ENCODE data around the gene EPHA6.

Gene EPHA6

DNA sequence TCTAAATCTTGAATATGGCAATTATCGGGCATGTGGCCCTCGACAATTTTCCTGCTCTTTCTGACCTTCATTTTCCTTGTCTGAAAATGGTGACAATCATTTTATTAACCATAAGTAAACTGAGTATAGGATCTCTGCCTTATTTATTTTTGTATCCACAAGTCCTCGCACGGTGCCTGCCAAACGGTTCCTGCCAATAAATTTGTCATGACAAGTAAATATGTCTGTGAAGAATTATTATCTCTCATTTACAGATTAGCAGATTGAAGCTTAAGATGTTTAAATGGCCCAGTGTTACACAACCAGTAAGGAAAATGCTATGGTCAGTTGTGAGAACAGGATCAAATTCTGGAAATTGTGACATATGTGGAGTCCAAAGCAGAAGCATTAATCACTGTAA is 884.3 kb downstream of the EPHA6 start:
- no peak for DNase-seq (ENCODE audit: low read depth in 2 of 2)

GRCh38 chr3:97699889-97700288 is 885.5 kb downstream of the EPHA6 start:
- no peak for DNase-seq (ENCODE audit: low read depth in 2 of 2)

GRCh38 chr3:97705764-97706163 is 891.4 kb downstream of the EPHA6 start:
- no peak for DNase-seq (ENCODE audit: low read depth in 2 of 2)

- DNase-seq (ENCODE audit: low read depth in 2 of 2): no peak
These were observed 891.8 kb downstream of the EPHA6 start for GRCh38 chr3:97706226-97706625.

DNA sequence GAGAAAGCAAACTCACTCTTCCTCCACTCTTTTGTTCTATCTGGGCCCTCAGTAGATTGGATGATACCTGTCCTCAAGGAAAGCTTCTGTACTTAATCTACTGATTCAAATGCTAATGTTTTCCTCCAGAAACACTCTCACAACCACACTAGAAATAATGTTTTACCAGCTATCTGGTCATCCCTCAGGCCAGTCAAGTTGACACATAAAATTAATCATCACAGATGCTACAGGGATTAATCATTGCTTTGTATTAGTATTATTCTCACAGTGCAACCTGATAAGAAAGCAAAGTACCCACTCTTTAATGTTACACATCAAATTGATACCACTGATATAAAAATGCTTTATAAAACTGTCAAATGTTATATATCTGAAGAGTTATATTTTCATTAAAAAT is 897.3 kb downstream of the EPHA6 start:
- DNase-seq (ENCODE audit: low read depth in 2 of 2): no peak

DNA sequence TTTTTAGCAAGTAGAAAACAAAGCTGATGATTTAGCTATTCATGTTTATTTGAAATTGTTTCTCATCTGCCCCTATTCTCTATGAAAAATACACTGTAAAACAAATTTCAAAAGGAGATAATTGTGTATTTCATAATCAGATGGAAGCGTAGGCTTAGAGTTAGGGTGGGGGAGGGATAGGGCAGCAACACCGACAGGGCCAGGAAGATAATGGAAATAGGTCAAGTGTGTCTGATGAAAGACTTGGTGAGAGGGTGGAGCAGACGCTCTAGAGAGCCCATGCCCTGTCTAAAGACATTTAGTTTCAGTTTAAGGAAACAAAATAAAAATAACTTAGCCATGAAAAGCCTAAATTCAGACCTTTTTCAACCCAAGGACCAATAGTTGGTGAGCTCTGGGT is 898.5 kb downstream of the EPHA6 start:
- DNase-seq (ENCODE audit: low read depth in 2 of 2): no peak

DNA sequence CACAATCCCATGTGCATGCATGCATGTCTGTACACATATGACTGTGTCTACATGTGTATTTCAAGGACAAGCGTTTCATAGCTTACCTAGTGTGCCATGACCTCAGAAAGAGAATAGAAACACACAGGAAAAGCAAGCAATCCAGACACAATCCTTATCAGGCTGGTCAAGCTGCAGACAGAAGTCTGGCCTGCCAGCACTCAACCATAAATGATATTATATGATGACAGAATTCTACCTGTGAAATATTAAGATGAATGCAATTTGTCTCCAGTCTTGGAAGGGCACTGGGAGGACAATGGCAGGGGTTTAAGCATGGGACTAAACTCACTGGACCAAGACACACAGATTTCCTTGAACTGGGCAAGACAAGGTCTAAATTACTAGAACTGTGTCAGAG is 899.2 kb downstream of the EPHA6 start:
- no peak for DNase-seq (ENCODE audit: low read depth in 2 of 2)

GRCh38 chr3:97719156-97719821 is 904.9 kb downstream of the EPHA6 start:
- DNase-seq (ENCODE audit: low read depth in 2 of 2): peak; percentile 26 to 43

- DNase-seq (ENCODE audit: low read depth in 2 of 2): no peak
These were observed 906.0 kb downstream of the EPHA6 start for GRCh38 chr3:97720417-97720816.

- no peak for DNase-seq (ENCODE audit: low read depth in 2 of 2)
These were observed 907.1 kb downstream of the EPHA6 start for GRCh38 chr3:97721446-97721845.

- DNase-seq (ENCODE audit: low read depth in 2 of 2): no peak
These were observed 922.5 kb downstream of the EPHA6 start for GRCh38 chr3:97736928-97737327.

- DNase-seq (ENCODE audit: low read depth in 2 of 2): no peak
These were observed 924.4 kb downstream of the EPHA6 start for GRCh38 chr3:97738761-97739160.

- no peak for DNase-seq (ENCODE audit: low read depth in 2 of 2)
These were observed 927.6 kb downstream of the EPHA6 start for GRCh38 chr3:97742036-97742435.

DNA sequence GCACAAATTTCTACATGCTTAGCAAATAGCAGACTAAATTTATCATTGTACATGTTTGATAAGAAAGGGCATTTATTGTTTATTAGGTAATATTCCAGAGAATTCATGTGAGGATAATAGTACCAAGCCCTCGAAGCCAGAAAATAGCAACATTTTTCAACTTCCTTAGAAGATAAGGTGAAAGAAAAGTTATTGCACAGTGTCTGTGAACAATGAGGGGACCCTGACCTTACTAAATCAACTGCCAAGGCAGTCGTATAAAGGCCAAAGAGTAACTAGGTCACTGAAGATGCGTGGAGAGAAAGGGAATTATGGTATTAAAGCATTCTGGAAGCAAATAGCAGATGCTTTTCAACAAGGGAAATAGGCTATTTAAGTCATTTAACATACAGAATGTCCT is 929.9 kb downstream of the EPHA6 start:
- DNase-seq (ENCODE audit: low read depth in 2 of 2): no peak

DNA sequence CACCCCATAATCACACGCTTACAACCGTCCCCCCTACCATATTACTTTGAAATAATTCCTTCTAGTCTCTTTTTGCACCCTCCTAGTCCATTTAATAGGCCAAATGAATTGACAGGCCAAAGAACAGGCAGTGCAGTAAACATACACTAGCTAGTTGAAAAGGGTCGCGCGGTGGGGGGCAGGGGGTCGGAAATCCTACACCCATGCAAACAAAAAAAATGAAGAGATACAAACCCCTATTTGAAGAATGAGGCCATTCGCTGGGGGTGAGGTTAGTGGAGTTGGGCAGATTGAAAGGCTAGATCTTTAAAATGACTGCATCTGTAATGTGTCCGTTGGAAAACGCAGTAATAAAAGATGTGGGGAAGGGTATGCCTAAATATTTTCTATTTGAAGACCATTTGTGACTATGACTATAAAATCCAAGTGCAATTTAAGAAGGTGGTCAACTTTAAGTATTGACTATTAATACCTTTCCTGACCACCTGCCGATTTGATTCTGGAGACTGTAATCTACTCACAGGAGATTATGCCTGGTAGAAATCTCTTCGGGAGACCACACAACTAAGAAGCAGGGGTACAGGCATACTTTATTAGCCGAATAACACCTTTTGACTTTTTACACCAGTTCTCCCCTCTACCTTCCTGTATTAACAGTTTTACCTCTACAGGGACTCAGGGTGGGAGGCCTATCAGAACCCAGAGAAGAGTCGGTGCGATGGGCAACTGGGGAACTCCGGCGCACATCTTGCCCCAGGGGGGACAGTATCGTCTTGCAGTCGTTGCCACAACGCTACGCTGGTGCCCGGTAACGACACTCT is 949.4 kb downstream of the EPHA6 start:
- no peak for DNase-seq (ENCODE audit: low read depth in 2 of 2)

GRCh38 chr3:97764407-97765238 is 950.2 kb downstream of the EPHA6 start, which contains the start of gene ARL6:
TSS of gene ARL6 (plus strand) at chr3:97764758. CDS start at chr3:97768108, 3,350 bp downstream.
- DNase-seq (ENCODE audit: low read depth in 2 of 2): peak; percentile 56 to 61

GRCh38 chr3:97765336-97765735 is 950.9 kb downstream of the EPHA6 start:
- DNase-seq (ENCODE audit: low read depth in 2 of 2): no peak

DNA sequence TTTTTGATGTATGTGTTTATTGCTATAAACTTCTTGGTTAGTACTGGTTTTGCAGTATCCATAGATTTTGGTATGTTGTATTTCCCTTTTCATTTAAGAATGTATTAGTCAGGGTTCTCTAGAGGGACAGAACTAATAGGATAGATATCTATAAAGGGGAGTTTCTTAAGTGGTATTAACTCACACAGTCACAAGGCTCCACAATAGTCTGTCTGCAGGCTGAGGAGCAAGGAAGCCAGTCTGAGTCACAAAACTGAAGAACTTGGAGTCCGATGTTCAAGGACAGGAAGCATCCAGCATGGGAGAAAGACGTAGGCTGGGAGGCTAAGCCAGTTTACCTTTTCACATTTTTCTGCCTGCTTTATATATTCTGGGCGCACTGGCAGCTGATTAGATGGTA is 958.5 kb downstream of the EPHA6 start:
- no peak for DNase-seq (ENCODE audit: low read depth in 2 of 2)

- no peak for DNase-seq (ENCODE audit: low read depth in 2 of 2)
These were observed 963.8 kb downstream of the EPHA6 start for GRCh38 chr3:97778152-97778551.

DNA sequence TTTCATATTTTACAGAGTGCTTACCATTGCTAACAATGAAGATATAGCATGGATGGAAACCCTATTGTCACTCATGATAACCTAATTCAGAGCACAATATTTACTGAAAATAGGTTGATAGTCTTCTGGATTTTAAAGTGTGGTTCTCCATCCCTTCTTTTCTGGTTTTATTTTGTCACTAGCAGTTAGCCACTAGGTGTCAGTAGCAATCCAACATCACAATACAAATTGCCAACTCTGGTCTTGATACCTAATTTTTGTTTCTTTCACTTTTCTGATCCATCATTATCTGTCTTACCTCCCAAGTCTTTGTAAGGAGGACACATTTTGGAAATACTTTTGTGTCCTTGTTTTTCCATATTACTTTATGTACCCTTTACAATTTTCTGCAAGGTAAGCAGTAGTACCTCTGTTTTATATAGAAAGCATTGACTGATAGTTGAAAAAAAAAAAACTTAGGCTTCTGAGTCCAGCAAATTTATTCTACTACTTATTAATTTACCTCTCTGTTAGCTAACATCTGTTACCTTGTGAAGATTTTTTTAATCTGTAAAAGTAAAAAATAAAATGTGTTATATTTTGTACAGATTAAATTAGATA is 979.1 kb downstream of the EPHA6 start:
- DNase-seq (ENCODE audit: low read depth in 2 of 2): peak in 1 of 2 donors; percentile 8

DNA sequence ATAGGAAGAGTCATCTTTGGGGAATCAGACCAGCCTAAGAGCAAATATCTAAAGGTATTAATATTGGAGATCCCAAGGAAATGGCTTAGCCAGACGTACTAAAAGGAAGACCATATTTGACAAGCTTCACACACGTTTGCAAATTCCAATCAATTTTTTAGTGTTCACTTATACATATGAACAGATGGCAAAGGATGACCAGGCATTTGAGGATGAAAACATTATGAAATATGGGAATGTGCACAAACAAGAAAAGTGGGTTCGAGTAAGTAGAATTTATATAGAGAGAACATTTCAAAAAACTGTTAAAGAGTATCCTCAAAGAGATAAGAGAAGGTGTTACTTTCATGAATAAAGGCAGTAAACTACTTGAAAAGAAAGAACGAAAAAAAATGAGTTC is 981.6 kb downstream of the EPHA6 start:
- DNase-seq (ENCODE audit: low read depth in 2 of 2): no peak
